IPS-18c (cell line): ENCODE data around the gene CSDE1.
"Not testable (repeated sequence)": the region's sequence is repeated elsewhere in the genome, so short reads cannot be mapped to it uniquely, and the experiment has no call there.

Experiments
- H3K4me3 ChIP-seq: 2 replicates; pipeline ENCODE4 v1.7.0; 2013; ENCODE audit warnings: low read depth, mild to moderate bottlenecking, low read length, moderate library complexity; ENCODE audit not compliant: insufficient read depth
- H3K9me3 ChIP-seq: one replicate; pipeline ENCODE4 v1.6.1; 2013; ENCODE audit warnings: mild to moderate bottlenecking, low read length, moderate library complexity; ENCODE audit not compliant: control insufficient read depth, insufficient read depth

CSDE1 gene

DNA sequence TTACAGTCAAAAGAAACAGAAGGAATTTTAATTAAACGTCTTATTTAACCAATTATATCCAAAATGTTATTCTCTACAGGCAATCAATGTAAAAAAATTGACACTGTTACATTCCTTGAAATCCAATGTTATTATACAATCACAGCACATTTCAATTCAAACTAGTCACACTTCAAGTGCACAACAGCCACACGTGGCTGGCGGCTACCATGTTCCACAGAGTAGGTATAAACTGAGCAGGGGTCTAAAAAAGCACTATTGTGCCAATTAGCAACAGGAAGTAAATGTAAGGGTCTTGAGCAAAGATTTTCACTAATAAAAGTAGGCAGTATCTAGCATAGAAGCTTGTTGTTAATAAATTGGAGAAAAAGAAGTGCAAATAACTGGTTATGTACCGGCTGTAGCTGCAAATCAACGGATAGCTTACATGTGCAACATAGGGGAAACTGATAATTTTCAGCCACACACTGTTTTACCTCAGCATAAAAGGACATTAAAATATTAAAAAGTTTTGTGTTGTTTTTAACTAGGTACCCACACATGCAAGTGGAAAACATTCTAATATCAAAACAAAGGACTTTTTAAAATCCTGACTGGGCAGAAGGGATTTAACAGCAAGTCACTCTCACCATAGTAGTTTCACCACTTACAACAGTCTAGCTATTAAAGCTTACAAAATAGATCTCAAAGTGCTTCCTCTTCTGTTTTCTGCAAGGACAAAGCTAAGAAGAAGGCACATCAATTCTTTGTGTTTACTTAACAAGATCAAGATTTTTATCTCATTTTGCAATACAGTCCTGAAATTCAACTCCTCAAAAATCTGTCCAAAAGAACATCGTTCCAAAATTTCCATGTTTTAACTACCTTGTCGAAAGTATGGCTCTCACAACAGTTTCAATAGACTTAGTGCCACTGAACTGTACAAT lies 2.5 kb downstream of the CSDE1 start:
- H3K4me3 ChIP-seq: peak overlapping the region; percentile 22

DNA sequence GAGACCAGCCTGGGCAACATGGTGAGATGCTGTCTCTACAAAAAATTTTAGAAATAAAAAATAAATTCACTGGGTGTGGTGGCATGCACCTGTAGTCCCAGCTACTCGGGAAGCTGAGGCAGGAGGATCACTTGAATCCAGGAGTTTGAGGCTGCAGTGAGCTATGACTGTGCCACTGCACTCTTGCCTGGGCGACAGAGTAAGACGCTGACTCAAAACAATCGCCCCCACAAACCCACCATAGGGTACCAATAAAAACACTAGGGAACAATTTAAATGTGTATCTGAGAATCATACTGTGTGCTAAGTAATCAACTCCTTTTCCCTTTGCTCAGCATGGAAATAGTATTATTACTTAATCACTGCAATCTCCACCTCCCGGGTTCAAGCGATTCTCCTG lies 4.1 kb downstream of the CSDE1 start:
- not testable (repeated sequence) for H3K4me3 ChIP-seq

More for the DNA sequence above, 2.5 kb downstream of the CSDE1 start:
- H3K9me3 ChIP-seq: no peaks in the 10 kb centered on the region

DNA sequence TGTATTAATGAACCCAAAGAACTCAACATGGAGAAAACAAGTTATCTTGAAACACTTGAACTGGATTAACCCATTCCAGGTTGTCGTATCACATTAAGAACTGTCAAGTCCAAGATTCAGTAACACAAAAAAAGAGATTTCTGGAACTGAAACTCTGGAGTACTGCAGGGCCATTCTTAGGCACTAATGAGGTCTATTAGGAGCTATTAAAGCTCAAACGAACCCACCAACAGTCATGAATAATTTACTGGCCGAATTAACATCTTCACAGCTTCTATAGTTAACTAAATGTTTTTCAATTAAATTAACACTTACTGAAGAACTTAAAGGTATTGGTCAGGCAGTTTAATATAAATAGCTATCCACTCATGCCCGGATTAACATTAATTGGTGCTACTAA lies 4.6 kb downstream of the CSDE1 start:
- no peak overlapping the region for H3K4me3 ChIP-seq
- H3K9me3 ChIP-seq: no peaks in the 10 kb centered on the region

More for the DNA sequence above, 4.1 kb downstream of the CSDE1 start:
- not testable (repeated sequence) for H3K9me3 ChIP-seq

DNA sequence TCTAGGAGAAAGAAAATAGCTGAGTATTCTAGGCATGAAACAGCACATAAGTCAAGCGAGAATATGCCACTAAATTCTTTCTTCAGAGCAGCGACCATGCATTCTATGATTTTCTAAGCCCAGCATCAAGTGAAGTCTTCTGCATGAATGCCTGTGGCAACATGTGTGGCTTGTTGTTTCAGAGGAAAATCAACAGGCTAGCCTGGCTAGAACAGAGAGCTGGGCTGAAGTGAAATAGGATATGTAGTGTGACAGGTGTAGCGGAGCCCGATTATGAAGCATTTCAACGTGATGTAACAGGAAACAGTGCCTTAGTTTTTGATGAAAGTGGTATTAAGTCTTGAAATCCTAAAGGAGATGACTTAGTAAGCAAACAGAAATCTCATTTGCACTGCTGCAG lies 7.0 kb downstream of the CSDE1 start:
- no peaks in the 10 kb centered on the region for H3K9me3 ChIP-seq
- H3K4me3 ChIP-seq: no peak overlapping the region

DNA sequence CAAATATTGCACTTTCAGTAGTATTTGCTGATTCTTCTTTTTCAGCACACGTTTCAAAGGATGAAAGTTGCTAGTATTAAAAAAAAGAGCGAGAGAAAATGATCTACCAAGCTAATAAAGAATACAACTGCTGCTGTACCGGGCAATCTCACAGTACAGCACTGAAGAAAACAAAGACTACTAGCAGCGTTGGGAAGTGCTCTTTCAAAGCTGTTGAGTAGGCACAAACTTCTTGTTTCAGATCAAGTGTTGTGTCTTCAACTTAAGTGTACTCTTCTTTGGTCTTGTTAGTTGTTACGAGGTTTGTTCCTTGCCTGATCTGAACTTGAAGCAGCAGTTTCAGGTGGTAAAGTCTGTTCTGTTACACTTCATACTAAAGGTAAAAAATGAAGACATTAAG lies 7.9 kb downstream of the CSDE1 start:
- Histone ChIP-seq H3K4me3 (no peak overlapping the region), H3K9me3 (no peaks in the 10 kb centered on the region)

DNA sequence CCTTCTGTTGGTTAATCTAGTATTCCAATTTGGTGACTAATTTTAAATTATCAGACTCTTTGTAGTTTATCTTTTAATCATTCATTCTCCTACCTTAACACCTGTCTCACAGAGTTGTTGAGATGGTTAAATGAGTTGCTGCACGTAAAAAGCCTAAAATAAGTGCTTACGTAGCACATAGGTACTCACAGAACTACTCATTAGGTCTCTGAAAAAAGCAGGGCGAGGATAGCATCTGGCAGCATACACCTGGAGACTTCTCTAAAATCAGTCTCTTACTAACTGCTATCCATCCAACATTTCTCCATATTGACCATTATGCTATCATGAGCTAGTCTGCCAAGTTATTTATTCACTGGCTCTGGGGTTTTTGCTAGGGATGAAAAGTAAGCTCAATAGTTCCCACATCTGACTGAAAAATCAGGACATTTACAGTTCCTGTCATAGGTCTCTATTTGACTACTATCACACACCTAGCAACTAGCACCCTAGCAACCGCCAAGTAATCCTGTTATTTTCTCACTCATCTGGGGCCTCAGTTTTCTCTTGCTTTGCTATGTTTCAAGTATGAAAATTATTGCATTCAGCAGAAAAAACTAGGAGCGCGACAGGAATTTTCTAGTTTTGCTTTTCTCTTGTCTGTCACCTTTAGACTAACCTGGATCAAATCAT lies 11.2 kb downstream of the CSDE1 start:
- Histone ChIP-seq H3K9me3 (no peaks in the 10 kb centered on the region), H3K4me3 (no peak overlapping the region)

DNA sequence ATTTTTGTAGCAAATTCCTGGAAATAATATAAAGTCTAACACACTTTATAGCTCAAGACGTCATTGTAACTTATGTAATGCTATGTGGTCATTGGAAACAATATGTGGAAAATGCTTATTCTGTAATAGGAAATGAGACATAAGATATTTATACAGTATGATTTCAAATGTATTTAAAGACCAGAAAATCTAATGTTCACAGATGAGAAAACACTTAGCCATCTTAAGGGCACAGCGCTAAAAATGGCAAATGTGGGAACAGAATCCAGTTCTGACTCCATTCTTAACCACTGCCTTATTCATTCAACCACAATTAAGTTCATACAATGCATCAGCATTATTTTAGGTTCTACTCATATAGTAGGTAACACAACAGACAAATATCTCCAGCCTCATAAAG lies 12.5 kb downstream of the CSDE1 start:
- Histone ChIP-seq H3K4me3 (no peak overlapping the region), H3K9me3 (no peaks in the 10 kb centered on the region)

DNA sequence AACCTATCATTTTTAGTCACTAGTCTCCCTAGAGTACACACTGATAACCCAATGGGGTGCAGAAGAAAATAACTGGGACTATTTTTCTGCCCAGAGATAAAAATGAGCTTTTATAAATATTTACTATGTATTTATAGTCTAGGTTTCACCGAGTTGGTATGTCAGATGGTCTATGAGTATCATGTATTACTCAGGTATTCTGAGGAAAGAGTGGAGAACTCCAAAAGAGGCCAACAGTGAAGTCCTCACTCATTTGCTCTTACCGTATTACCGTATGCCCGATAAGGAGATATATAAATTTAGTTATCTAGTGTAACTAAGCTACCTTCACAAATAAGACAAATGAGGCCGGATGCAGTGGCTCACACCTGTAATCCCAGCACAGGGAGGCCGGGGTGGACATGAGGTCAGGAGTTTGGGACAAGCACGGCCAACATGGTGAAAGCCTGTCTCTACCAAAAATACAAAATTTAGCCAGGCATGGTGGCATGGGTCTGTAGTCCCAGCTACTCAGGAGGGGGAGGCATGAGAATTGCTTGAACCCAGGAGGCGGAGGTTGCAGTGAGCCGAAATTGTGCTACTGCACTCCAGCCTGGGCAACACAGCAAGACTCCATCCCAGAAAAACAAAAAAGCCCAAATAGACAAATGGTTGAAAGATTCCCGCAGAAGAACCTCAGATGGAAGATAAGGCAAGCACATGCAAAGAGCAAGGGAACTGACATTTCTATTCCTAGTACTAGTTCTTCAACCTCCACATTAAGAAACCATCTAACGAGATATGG lies 15.6 kb downstream of the CSDE1 start:
- no peak overlapping the region for H3K4me3 ChIP-seq
- H3K9me3 ChIP-seq: no peaks in the 10 kb centered on the region

DNA sequence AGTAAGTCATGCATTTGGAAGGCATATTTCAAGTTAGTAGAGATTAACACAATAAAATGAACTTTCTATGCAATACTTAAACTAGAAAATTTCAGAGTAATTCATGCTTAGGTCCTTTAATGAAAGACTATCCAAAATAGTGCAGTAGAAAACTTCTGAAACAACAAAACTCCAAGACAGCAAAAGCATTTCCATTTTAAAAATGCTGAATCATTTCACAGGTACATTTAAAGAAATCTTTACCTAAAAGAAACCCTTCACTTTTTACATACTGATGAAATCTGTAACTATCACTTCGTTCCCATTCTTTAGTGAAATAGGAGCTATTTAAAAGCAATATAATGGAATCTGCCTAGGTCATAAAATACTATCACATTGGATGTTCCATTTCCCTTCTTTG lies 17.5 kb downstream of the CSDE1 start:
- Histone ChIP-seq H3K4me3 (no peak overlapping the region), H3K9me3 (no peaks in the 10 kb centered on the region)

DNA sequence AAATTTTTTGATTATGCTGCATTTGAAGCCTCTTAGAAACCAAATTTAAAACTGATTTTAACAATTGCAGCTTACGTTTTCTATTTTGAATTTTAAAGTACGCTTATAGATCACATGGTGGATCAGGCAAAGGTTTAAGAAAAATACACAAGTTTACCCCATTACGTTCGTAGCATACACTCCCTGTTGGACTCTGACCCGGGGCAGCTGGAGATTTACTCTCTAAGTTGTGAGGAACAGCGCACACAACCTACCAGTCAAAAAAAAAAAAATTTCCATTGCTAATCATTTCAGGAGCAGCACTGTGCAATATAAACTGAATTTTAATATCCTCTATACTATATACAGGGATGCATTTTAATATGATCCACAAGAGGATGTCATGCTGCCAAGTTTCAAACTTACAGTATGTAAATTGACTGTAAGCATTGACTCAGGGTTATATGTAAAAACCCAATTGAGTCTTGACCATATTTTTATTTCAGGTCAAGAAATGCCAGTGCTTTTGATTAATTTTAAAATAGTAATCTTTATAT lies 20.4 kb downstream of the CSDE1 start:
- Histone ChIP-seq H3K9me3 (no peaks in the 10 kb centered on the region), H3K4me3 (no peak overlapping the region)

DNA sequence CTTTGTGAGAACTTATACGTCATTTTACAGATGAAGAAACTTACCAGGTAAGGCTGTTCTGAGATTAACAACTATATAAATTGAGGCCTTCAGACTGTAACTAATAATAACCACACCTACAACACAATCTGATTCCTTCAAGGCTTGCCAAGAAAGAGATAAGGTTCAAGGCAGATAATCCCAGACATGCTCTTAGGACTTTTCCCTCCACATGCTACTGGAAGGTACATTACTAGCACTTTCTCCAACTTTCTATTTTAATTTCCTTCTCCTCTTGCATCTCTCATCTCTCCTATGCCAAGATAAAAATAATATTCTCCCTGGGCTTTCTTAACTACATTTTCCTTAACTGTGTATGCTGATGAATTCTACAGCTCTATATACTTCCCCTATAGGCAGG lies 22.3 kb downstream of the CSDE1 start:
- Histone ChIP-seq H3K9me3 (no peaks in the 10 kb centered on the region), H3K4me3 (no peak overlapping the region)

DNA sequence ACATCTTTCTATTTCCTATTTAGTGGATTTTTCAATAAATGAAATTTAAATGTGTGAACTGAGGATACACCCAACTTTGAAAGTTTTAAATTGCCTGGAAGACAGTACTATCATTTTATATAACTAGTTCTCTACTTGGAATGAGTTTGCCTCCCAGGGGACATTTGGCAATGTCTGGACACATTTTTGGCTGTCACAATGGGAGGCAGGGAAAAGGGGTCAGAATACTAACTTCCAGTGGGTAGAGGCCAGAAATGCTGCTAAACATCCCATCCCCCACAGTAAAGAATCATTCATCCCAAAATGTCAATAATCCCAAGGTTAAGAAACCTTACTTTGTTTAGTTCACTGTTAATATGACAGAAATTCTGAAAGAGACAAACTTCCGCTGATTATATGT lies 28.0 kb downstream of the CSDE1 start:
- Histone ChIP-seq H3K4me3 (no peak overlapping the region), H3K9me3 (no peaks in the 10 kb centered on the region)

DNA sequence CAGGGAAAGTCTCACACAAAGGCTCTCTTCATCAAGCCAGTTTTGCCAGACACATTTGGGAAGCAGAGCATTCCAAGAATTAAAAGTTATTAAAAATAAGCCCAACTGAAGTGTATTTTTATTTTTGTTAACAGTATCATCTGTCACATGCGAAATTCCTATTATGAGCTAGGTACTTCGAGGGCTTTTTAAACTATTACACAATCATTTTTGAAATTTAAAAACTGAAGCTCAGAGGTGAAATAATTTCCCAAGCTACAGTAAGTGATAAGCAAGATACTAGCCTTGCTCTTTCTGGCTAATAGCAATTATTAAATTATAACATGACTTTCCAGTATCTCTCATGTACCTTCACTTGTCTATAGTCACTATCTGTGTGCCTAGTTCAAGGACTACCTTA lies 29.2 kb downstream of the CSDE1 start:
- no peaks in the 10 kb centered on the region for H3K9me3 ChIP-seq
- no peak overlapping the region for H3K4me3 ChIP-seq

DNA sequence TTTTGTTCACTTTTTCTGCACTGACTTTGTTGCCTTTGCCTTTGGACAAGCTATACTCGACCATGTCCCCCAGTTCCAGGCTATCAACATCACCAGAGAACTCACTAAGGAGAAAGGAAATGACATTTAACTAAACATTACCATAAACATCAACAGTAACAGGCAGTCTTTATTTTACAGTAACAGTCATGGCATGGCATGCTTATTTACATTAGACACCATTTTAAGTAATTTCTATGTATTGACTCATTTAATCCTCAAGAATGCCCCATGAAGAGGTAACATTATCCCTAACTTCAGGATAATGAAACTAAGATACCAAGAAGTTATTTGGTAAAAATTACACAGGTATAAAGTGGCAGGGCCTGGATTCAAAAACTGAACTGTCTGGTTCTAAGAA lies 32.6 kb downstream of the CSDE1 start:
- no peak overlapping the region for H3K4me3 ChIP-seq
- H3K9me3 ChIP-seq: no peaks in the 10 kb centered on the region

DNA sequence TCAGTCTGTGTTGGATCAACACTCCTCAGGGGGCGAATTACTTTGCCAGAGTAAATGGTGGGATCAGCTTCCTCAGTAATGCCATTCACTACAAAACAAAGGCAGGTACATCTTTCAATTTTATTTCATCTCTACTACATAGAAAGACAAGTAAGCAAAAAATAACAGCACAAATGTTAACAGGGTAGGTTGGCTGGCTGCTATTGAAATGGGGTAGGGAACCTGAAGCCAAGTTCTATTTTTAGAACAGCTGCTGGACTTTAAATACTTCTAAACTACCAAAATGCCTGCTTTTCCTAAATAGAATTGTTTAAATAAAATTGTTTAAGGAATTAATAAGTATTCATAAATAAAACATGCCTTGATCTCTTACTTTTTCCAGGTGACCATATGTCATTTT lies 33.9 kb downstream of the CSDE1 start:
- H3K4me3 ChIP-seq: no peak overlapping the region
- H3K9me3 ChIP-seq: no peaks in the 10 kb centered on the region

DNA sequence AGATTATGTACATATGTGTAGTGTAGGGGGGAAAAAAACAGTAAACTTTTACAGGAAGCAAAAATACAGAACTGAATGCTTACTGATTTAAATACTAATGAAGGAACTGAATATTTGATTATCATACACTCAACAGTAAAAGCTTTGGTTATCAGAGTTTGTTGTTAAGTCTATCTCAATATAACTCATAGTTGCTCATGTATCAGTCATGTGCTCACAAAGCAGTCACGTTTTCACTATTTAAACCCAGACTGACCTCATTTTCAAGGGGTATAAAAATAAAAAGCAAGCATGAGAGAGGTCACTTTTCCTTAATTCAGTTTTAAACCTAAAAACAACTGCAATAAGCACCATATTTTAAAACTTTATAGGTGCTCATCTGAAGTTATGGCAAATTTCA lies 34.3 kb downstream of the CSDE1 start:
- Histone ChIP-seq H3K9me3 (no peaks in the 10 kb centered on the region), H3K4me3 (no peak overlapping the region)

DNA sequence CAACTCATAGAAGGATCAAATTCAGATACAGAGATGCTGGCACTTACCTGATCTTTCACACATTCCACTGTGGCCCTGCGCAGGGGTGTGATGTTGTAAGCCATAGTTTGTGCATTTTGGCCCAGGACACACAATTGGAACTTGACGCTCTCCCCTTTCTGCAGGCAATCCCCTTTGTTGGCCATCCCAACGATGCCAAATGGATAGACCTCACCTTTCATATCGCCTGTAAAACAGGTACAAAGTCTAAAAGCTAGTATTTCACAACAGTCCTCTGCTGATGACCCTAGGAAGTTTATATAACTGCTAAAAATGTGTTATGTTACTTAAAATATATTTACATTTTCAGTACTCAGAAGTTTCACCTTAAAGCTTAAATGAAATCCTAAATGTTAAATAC lies 37.3 kb downstream of the CSDE1 start:
- no peak overlapping the region for H3K4me3 ChIP-seq

DNA sequence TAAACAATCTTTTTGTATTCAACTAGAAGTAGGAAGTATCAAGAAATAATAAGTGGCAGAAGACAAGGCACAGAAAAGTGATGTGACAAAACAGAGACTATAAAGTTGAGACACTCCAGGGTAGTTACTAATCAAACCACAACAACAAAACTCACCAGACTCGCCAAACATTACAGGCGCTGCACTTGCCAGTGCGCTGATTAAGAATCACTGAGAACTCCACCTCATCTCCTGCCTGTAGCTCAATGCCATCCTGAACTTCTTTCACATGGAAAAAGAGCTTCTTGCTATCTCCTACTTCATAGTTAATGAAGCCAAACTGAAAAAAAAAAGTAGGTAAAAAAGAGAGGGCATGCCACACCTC lies 38.4 kb downstream of the CSDE1 start:
- Histone ChIP-seq H3K4me3 (no peak overlapping the region), H3K9me3 (no peaks in the 10 kb centered on the region)

More for the DNA sequence above, 37.3 kb downstream of the CSDE1 start:
- no peaks in the 10 kb centered on the region for H3K9me3 ChIP-seq
